ENCODE results near the gene KASH5. TPM values are rescaled to one million over a fixed set of nuclear protein-coding genes. Genes with fewer than 3 reads are reported as not detected.

Gene KASH5
- total and polyA plus RNA-seq, 4 donors, result 0.52 to 2.9 (median 1.5) TPM; not detected in 1

- DNase-seq, result no peak
- Histone ChIP-seq H3K4me3 (no peak overlapping the region), H3K27ac (ENCODE audit: low read depth in 1 of 2, low read length in 1 of 2) (no peak overlapping the region), H3K27me3 (ENCODE audit: control insufficient read depth in 3 of 3, insufficient read depth in 3 of 3, low read length in 2 of 3) (no peaks in the 10 kb centered on the region), H3K9ac (ENCODE audit: insufficient read depth in 1 of 2, low read length in 2 of 2) (no peak overlapping the region), H3K4me1 (ENCODE audit: control insufficient read depth in 5 of 5, insufficient read depth in 5 of 5, low read length in 5 of 5) (peaks cover 0 to 23% (median 9%) of the 10 kb centered on the region in 5 donors), H3K36me3 (ENCODE audit: control insufficient read depth in 4 of 4, insufficient read depth in 4 of 4, low read length in 4 of 4) (peaks cover 23 to 47% (median 41%) of the 10 kb centered on the region in 4 donors), H3K9me3 (ENCODE audit: control insufficient read depth in 4 of 4, insufficient read depth in 3 of 4, low read length in 3 of 4) (no peaks in the 10 kb centered on the region)
- TF ChIP-seq CTCF (IDR thresholded peaks at IDR 0.05; ENCODE audit: control extremely low read depth, extremely low read depth), result no peak
- ATAC-seq (ENCODE audit: insufficient read depth, low FRiP score), result no peak
- WGBS, 2 donors, result 91 to 92% methylated on average over 7 of the region's 7 CpGs
Observed at GRCh38 chr19:49343123-49343522, 44.9 kb upstream of the KASH5 start.

- TF ChIP-seq CTCF (IDR thresholded peaks at IDR 0.05; ENCODE audit: control extremely low read depth, extremely low read depth), result no peak
- DNase-seq (no peak), ATAC-seq (ENCODE audit: insufficient read depth, low FRiP score) (no peak)
- no peak overlapping the region for H3K4me3 ChIP-seq
- peaks cover 0 to 2% (median 0%) of the 10 kb centered on the region in 4 donors for H3K9me3 ChIP-seq (ENCODE audit: control insufficient read depth in 4 of 4, insufficient read depth in 3 of 4, low read length in 3 of 4)
- no peak overlapping the region for H3K27ac ChIP-seq (ENCODE audit: low read depth in 1 of 2, low read length in 1 of 2)
- H3K4me1 ChIP-seq (ENCODE audit: control insufficient read depth in 5 of 5, insufficient read depth in 5 of 5, low read length in 5 of 5), result peaks cover 0 to 13% (median 6%) of the 10 kb centered on the region in 5 donors
- 83 to 86% methylated on average over 11 of the region's 11 CpGs for WGBS, 2 donors
- H3K9ac ChIP-seq (ENCODE audit: insufficient read depth in 1 of 2, low read length in 2 of 2), result no peak overlapping the region
- no peaks in the 10 kb centered on the region for H3K27me3 ChIP-seq (ENCODE audit: control insufficient read depth in 3 of 3, insufficient read depth in 3 of 3, low read length in 2 of 3)
- H3K36me3 ChIP-seq (ENCODE audit: control insufficient read depth in 4 of 4, insufficient read depth in 4 of 4, low read length in 4 of 4), result peaks cover 23 to 55% (median 42%) of the 10 kb centered on the region in 4 donors
Observed at GRCh38 chr19:49344505-49345423, 43.3 kb upstream of the KASH5 start.

- WGBS, 2 donors, result 97% methylated on average over 15 of the region's 15 CpGs
- H3K4me1 ChIP-seq (ENCODE audit: control insufficient read depth in 5 of 5, insufficient read depth in 5 of 5, low read length in 5 of 5), result peaks cover 0 to 4% (median 0%) of the 10 kb centered on the region in 5 donors
- no peak overlapping the region for H3K9ac ChIP-seq (ENCODE audit: insufficient read depth in 1 of 2, low read length in 2 of 2)
- DNase-seq (no peak), ATAC-seq (ENCODE audit: insufficient read depth, low FRiP score) (no peak)
- TF ChIP-seq CTCF (IDR thresholded peaks at IDR 0.05; ENCODE audit: control extremely low read depth, extremely low read depth), result no peak
- peaks cover 19 to 63% (median 36%) of the 10 kb centered on the region in 4 donors for H3K36me3 ChIP-seq (ENCODE audit: control insufficient read depth in 4 of 4, insufficient read depth in 4 of 4, low read length in 4 of 4)
- no peaks in the 10 kb centered on the region for H3K27me3 ChIP-seq (ENCODE audit: control insufficient read depth in 3 of 3, insufficient read depth in 3 of 3, low read length in 2 of 3)
- no peak overlapping the region for H3K27ac ChIP-seq (ENCODE audit: low read depth in 1 of 2, low read length in 1 of 2)
- peak overlapping the region; percentile 3 for H3K4me3 ChIP-seq
- H3K9me3 ChIP-seq (ENCODE audit: control insufficient read depth in 4 of 4, insufficient read depth in 3 of 4, low read length in 3 of 4), result peaks cover 0 to 2% (median 0%) of the 10 kb centered on the region in 4 donors
Observed at GRCh38 chr19:49347191-49347590, 40.9 kb upstream of the KASH5 start.

Data from lung (tissue), 12 donors.